Measurements from ENCODE around the gene HCCS. TPM values are rescaled to one million over a fixed set of nuclear protein-coding genes. Genes with fewer than 3 reads are reported as not detected.

Gene HCCS
- 10 to 100 TPM; 10.4 to 26.2 (median 19.5) TPM for total RNA-seq

DNA sequence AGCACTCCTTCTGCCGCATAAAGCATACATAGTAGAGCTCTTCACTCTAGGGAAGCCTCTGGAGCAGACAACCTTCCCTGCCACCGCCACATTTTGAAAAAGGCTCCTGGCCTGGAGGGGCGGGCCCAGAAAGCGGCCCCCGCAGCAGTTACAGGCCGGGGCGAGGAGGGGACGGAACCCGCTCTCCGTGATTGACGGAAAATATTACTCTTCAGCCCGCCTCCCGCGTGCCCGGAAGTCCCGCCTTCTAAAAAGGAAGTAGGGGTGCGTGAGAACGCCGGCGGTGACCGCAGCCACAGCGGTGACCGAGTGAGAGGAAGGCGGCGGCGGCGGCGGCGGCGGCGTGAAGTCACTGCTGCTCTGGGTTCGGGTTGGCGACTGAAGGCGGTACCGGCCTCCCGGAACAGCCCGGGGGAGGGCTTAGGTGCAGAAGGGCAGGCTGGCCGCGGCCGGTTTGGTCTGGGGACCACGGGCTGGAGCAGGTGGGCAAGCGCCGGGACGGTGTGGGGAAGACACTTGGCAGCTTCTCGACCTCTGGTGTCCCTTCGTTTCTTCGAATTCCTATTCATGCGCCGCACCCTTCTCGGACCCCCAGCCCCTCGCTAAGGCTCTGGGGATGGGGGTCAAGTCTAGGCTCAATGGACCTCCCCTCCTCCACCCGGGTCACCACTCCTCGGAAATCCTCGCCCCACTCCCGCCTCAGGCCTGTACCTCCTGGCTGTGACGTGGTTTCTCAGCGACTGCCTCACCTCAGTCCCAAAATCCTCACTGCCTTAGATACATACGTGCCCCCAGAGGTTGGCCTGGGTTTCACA is at the start of gene HCCS:
HCCS (plus strand) TSS at position 296 of the 815 bp plus-strand sequence. CDS start 729 bp downstream, outside the sequence.
- peak within 1 kb of the TSS; percentile 60 to 90 (median 82) for H3K27ac ChIP-seq
- H3K9me3 ChIP-seq, result no peaks in the 10 kb centered on the region
- 0 to 30% methylated on average over 5 to 10 of the region's 58 CpGs for WGBS, 2 donors (ENCODE audit: low coverage in 1 of 2)

GRCh38 chrX:11064276-11064675 is 46.9 kb upstream of the HCCS start:
- 82% methylated on average over 3 of the region's 5 CpGs; no CpG with 5 or more reads in 1 of the 2 donors for WGBS, 2 donors (ENCODE audit: low coverage in 1 of 2)
- H3K4me3 ChIP-seq, result no peak overlapping the region
- no peaks in the 10 kb centered on the region for H3K27me3 ChIP-seq
- H3K27ac ChIP-seq, result no peak overlapping the region
- no peak for ATAC-seq
- TF ChIP-seq POLR2A (IDR thresholded peaks at IDR 0.05) (no peak), CTCF (IDR thresholded peaks at IDR 0.05) (no peak), EP300 (IDR thresholded peaks at IDR 0.05) (no peak), POLR2AphosphoS5 (IDR thresholded peaks at IDR 0.05) (no peak)
- H3K4me1 ChIP-seq, result no peaks in the 10 kb centered on the region
- no peaks in the 10 kb centered on the region for H3K36me3 ChIP-seq
- no peaks in the 10 kb centered on the region for H3K9me3 ChIP-seq

More for the DNA sequence above, at the start of gene HCCS:
- peak within 1 kb of the TSS; percentile 63 to 78 for H3K4me3 ChIP-seq
- peak; percentile 94 for ATAC-seq
- peaks cover 0 to 35% (median 5%) of the 10 kb centered on the region in 3 donors for H3K4me1 ChIP-seq
- TF ChIP-seq CTCF (IDR thresholded peaks at IDR 0.05) (peak in 2 of 4 experiments; percentile 2 to 17), EP300 (IDR thresholded peaks at IDR 0.05) (no peak), POLR2AphosphoS5 (IDR thresholded peaks at IDR 0.05) (peak; percentile 90), POLR2A (IDR thresholded peaks at IDR 0.05) (peak; percentile 61 to 74)
- peaks cover 0 to 26% of the 10 kb centered on the region in 2 donors for H3K36me3 ChIP-seq
- H3K27me3 ChIP-seq, result no peaks in the 10 kb centered on the region

DNA sequence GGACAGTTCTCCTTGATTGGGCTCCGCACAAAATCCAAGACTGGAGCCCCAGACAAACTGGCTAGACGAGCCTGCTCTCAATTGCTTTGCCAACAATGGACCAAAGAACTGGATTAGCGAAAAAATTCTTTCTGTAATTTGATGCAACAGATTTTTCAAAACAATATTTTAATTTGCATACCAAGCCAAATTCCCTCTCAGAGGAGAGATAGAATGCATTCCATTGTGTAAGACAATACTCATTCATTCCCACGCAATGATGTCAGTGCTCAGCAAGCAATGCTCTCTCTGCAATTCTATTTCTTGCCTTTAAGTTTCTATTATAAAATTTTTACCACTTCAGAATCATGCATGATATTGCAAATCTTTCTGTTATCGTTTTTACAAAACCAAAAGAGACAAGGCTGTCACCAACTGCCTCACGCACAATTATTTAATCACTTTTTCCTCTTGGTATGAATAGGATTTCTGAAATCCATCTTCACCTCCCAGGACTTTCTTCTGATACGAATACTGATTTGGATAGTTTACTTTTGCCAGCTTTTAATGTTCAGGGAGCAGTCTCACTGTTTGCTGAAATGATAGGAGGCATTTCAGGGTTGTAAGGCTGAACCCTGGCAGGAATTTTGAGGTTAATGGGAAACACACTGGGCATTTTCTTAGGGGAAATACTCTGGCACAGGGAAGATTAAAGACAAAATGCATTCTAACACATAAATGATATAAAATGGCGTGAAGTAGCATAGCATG is 46.1 kb upstream of the HCCS start:
- Histone ChIP-seq H3K36me3 (no peaks in the 10 kb centered on the region), H3K27me3 (no peaks in the 10 kb centered on the region), H3K27ac (peak overlapping the region in 2 of 4 donors; percentile 14 to 64), H3K9me3 (no peaks in the 10 kb centered on the region), H3K4me1 (no peaks in the 10 kb centered on the region), H3K4me3 (no peak overlapping the region)
- no peak for TF ChIP-seq EP300 (IDR thresholded peaks at IDR 0.05)
- no peak for TF ChIP-seq POLR2AphosphoS5 (IDR thresholded peaks at IDR 0.05)
- no peak for TF ChIP-seq POLR2A (IDR thresholded peaks at IDR 0.05)
- no peak for TF ChIP-seq CTCF (IDR thresholded peaks at IDR 0.05)
- ATAC-seq, result peak; percentile 57
- 41 to 47% methylated on average over 8 of the region's 8 CpGs for WGBS, 2 donors (ENCODE audit: low coverage in 1 of 2)

DNA sequence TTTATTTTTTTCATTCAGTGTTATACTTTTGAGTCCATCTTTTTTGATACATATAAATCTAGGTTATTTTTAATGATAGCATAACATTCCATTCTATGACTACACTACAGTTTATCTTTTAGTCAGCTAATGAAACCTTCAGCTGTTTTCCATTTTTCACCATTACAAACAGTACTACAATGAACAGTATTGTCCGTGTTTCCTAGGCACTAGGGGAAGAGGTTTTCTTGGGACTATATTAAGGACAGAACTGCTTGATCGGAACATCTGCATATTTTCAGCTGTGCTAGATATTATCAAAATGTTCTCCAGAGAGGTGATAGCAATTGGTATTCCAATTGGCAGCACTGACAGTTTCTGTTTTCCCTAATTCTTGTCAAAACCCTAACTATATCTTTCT is 44.3 kb upstream of the HCCS start:
- H3K27ac ChIP-seq, result no peak overlapping the region
- TF ChIP-seq EP300 (IDR thresholded peaks at IDR 0.05), result no peak
- no peak for TF ChIP-seq POLR2A (IDR thresholded peaks at IDR 0.05)
- TF ChIP-seq CTCF (IDR thresholded peaks at IDR 0.05), result no peak
- no peak for TF ChIP-seq POLR2AphosphoS5 (IDR thresholded peaks at IDR 0.05)

More for the DNA sequence above, 44.3 kb upstream of the HCCS start:
- no peak overlapping the region for H3K4me3 ChIP-seq
- no peaks in the 10 kb centered on the region for H3K4me1 ChIP-seq
- WGBS, 2 donors (ENCODE audit: low coverage in 1 of 2), result 63 to 83% methylated on average over 1 to 2 of the region's 2 CpGs
- H3K36me3 ChIP-seq, result no peaks in the 10 kb centered on the region
- H3K9me3 ChIP-seq, result no peaks in the 10 kb centered on the region
- no peak for ATAC-seq
- H3K27me3 ChIP-seq, result no peaks in the 10 kb centered on the region

All from gastroesophageal sphincter (tissue), 4 donors.